ELR (cell line): ENCODE measurements around the gene PDGFRB.

Experiments
- DNase-seq: peaks from one replicate; pipeline ENCODE4 v3.0.0-alpha.2; 2015; ENCODE audit warnings: low read depth

Gene PDGFRB

GRCh38 chr5:150155258-150156026 is at the start of gene PDGFRB:
PDGFRB (minus strand) TSS chr5:150155845; CDS start chr5:150137047, 18,798 bp downstream.
- peak; percentile 76 for DNase-seq

- no peak for DNase-seq
Measured at GRCh38 chr5:150204590-150204960, 48.9 kb upstream of the PDGFRB start.

- no peak for DNase-seq
Measured at GRCh38 chr5:150203832-150204589, 48.4 kb upstream of the PDGFRB start.

GRCh38 chr5:150202501-150202900 is 46.9 kb upstream of the PDGFRB start:
- DNase-seq = no peak

GRCh38 chr5:150197476-150197875 is 41.8 kb upstream of the PDGFRB start:
- DNase-seq = no peak

- no peak for DNase-seq
Measured at GRCh38 chr5:150196986-150197385, 41.3 kb upstream of the PDGFRB start.

GRCh38 chr5:150196514-150196913 is 40.9 kb upstream of the PDGFRB start:
- no peak for DNase-seq

GRCh38 chr5:150195736-150196485 is 40.3 kb upstream of the PDGFRB start:
- no peak for DNase-seq

- DNase-seq = no peak
Measured at GRCh38 chr5:150192462-150192861, 36.8 kb upstream of the PDGFRB start.

- no peak for DNase-seq
Measured at GRCh38 chr5:150190987-150191386, 35.3 kb upstream of the PDGFRB start.

GRCh38 chr5:150190503-150190979 is 34.9 kb upstream of the PDGFRB start:
- no peak for DNase-seq

- DNase-seq = no peak
Measured at GRCh38 chr5:150189728-150190502, 34.3 kb upstream of the PDGFRB start, which contains the start of gene SLC6A7. SLC6A7 (plus strand) TSS chr5:150190062; CDS start chr5:150190328, 266 bp downstream.

GRCh38 chr5:150189326-150189725 is 33.7 kb upstream of the PDGFRB start:
- DNase-seq = no peak

- no peak for DNase-seq
Measured at GRCh38 chr5:150188146-150188842, 32.6 kb upstream of the PDGFRB start.

GRCh38 chr5:150186897-150187296 is 31.3 kb upstream of the PDGFRB start:
- no peak for DNase-seq

GRCh38 chr5:150186137-150186536 is 30.5 kb upstream of the PDGFRB start:
- no peak for DNase-seq

- no peak for DNase-seq
Measured at GRCh38 chr5:150184990-150185912, 29.6 kb upstream of the PDGFRB start.

GRCh38 chr5:150184006-150184405 is 28.4 kb upstream of the PDGFRB start:
- no peak for DNase-seq

- no peak for DNase-seq
Measured at GRCh38 chr5:150183436-150183835, 27.8 kb upstream of the PDGFRB start.

GRCh38 chr5:150182774-150183173 is 27.1 kb upstream of the PDGFRB start:
- DNase-seq = no peak
